Stimulated activated naive B cell treated with anti-CD40 and anti-IgM and Interleukin-4, amounts not matched to agents 10 μg/mL and 1 μg/mL and 100 μg/mL, for 72 hours (primary cell): Measurements from ENCODE around the gene COCH.
"Not testable (repeated sequence)": the region's sequence is repeated elsewhere in the genome, so short reads cannot be mapped to it uniquely, and the experiment has no call there.

Source experiments
- ATAC-seq, 2 donors: fragments of 150-1000 bp; cut with Tn5 transposase; replicated peaks; 2 replicates each; pipeline ENCODE4 v1.10.0; 2021; ENCODE audit warnings: moderate library complexity in 1 of 2
- DNase-seq: peaks from one replicate; pipeline ENCODE4 v3.0.0; 2021
- H3K27ac Mint-ChIP-seq: one replicate; pipeline ENCODE4 v1.8.0; 2022; ENCODE audit warnings: mild to moderate bottlenecking, mixed read lengths
- H3K27me3 Mint-ChIP-seq, 2 donors: one replicate each; pipeline ENCODE4 v1.8.0; 2022; ENCODE audit warnings: mixed read lengths in 2 of 2
- H3K36me3 Mint-ChIP-seq, 2 donors: one replicate each; pipeline ENCODE4 v1.8.0; 2022; ENCODE audit warnings: mixed read lengths in 2 of 2, mild to moderate bottlenecking in 1 of 2
- H3K4me1 Mint-ChIP-seq, 2 donors: one replicate each; pipeline ENCODE4 v1.8.0; 2022; ENCODE audit warnings: mixed read lengths in 2 of 2, mild to moderate bottlenecking in 1 of 2
- H3K4me3 Mint-ChIP-seq, 2 donors: one replicate each; pipeline ENCODE4 v1.8.0; 2022; ENCODE audit warnings: mild to moderate bottlenecking in 2 of 2, mixed read lengths in 2 of 2, moderate library complexity in 1 of 2
- H3K9me3 Mint-ChIP-seq, 2 donors: one replicate each; pipeline ENCODE4 v1.8.0; 2022; ENCODE audit warnings: mixed read lengths in 2 of 2, mild to moderate bottlenecking in 1 of 2

The COCH gene

DNA sequence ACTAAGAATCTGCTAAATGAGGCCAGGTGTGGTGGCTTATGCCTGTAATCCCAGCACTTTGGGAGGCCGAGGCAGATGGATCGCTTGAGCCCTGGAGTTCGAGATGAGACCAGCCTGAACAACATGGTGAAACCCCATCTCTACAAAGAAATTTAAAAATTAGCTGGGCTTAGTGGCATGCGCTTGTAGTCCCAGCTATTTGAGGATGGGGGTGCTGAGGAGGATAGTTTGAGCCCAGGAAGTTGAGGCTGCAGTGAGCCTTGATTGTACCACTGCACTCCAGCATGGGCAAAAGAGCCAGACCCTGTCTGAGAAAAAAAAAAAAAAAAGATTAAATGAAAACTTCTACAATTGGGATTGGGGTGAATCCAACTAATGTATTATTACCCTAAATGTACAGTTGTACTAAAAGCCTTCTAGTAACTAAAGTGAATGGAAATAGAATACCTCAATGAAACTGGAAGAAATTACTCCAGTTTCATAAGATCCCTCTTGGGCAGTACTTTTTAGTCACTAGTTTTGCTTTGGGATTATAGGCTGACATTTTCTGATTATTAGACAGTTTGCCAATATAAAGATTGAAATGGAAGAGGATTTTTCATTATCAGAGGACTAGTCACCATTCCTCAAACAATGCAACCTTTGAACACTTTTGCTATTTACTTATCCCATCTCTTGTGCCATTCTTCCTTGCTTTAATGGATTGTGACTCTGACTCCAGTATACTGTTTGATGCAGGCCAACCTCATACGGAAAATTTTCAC is 14.3 kb downstream of the COCH start:
- ATAC-seq (no peak), DNase-seq (no peak)
- H3K27ac Mint-ChIP-seq, result peak overlapping the region; percentile 42
- H3K9me3 Mint-ChIP-seq, result no peaks in the 10 kb centered on the region
- H3K4me1 Mint-ChIP-seq, result no peaks in the 10 kb centered on the region
- H3K4me3 Mint-ChIP-seq, result no peak overlapping the region
- no peaks in the 10 kb centered on the region for H3K27me3 Mint-ChIP-seq
- H3K36me3 Mint-ChIP-seq, result no peaks in the 10 kb centered on the region

DNA sequence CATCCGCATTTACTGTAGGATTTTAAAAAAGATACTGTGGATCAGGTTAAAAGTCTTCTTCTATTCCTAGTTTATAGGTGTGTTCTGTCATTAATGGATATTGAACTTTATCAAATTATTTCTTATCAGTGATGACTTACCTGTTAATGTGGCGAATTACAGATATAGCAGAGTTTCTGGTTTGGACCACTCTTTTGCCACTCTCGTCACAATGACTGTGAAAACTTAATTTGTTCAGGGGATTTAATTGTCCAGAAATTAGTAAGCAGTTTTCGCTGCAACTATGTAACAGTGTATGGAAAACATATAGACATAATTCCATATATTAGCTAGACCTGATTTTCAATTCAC is 14.9 kb downstream of the COCH start:
- Mint-ChIP-seq H3K27ac (no peak overlapping the region), H3K4me1 (no peaks in the 10 kb centered on the region), H3K36me3 (no peaks in the 10 kb centered on the region), H3K27me3 (no peaks in the 10 kb centered on the region), H3K9me3 (no peaks in the 10 kb centered on the region), H3K4me3 (no peak overlapping the region)
- DNase-seq (no peak), ATAC-seq (no peak)

DNA sequence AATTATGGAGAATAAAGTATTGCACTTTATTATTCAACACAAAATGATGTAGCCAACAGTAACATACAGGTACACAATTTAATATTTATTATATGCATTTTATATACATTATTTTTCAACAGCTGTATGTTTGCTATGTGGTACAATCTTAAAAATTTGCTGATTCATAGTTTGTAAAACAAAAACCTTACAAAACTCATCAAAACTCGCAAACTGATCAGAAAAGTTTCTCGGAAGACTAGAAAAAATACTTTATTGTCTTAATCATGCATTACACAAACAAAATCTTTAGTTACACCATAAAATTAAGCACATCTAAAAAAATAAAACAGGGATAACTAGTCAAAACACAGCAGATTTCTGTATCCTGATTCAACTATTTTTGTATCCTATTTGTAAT is 19.5 kb downstream of the COCH start:
- no peak overlapping the region for H3K27ac Mint-ChIP-seq
- DNase-seq (no peak), ATAC-seq (no peak)
- no peak overlapping the region for H3K4me3 Mint-ChIP-seq
- no peaks in the 10 kb centered on the region for H3K27me3 Mint-ChIP-seq
- H3K36me3 Mint-ChIP-seq, result peaks cover 4 to 26% of the 10 kb centered on the region in 2 donors
- no peaks in the 10 kb centered on the region for H3K9me3 Mint-ChIP-seq
- peaks cover 0 to 3% of the 10 kb centered on the region in 2 donors for H3K4me1 Mint-ChIP-seq

DNA sequence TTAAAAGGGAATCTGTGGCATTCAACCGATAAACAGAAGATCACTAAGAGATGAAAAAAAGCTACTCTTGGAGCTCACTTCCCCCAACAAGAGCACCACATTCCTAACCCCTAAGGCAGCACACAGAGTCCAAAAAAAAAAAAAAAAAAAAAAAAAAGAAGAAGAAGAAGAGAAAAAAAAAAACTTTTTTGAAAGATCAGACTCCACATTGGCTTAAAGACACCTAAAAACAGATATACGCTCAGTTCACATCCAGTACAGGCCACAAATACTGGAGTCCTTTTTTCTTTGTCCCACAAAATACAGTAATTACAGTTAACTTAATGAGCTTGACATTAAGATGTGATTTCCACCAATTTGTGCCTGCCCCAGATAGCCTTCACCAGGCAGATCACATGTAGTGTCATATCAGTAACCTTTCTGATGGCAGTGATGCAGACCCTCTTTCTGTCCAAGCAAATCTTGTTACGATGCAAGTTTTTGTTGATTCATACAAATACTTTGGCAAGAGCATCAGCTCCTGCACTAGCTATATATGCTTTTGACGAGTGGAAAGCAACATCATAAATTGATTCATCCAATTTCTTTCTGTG is 20.7 kb downstream of the COCH start:
- Mint-ChIP-seq H3K4me1 (peaks cover 0 to 6% of the 10 kb centered on the region in 2 donors), H3K9me3 (no peaks in the 10 kb centered on the region), H3K27me3 (no peaks in the 10 kb centered on the region), H3K27ac (no peak overlapping the region), H3K36me3 (peaks cover 7 to 35% of the 10 kb centered on the region in 2 donors), H3K4me3 (no peak overlapping the region)
- ATAC-seq, result no peak
- DNase-seq, result no peak

DNA sequence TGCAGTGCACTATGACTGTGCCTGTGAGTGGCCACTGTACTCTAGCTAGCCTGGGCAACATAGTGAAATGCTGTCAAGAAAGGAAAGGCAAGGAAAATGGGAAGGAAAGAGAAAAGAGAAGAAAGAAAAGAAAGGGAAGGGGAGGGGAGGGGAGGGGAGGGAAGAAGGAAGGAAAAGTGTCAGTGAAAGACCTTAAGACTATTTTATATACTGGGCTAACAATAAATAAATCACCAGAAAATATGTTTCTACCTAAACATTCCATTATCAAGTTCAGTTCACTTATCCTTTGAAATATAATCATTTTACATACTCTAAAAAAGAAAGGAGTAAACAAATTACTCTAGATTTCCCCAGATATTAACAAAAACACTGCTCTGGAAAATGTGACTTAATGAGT is 22.1 kb downstream of the COCH start:
- DNase-seq (no peak), ATAC-seq (no peak)
- Mint-ChIP-seq H3K27ac (no peak overlapping the region), H3K4me3 (no peak overlapping the region), H3K9me3 (no peaks in the 10 kb centered on the region), H3K4me1 (peaks cover 0 to 6% of the 10 kb centered on the region in 2 donors), H3K27me3 (no peaks in the 10 kb centered on the region), H3K36me3 (peaks cover 7 to 41% of the 10 kb centered on the region in 2 donors)

DNA sequence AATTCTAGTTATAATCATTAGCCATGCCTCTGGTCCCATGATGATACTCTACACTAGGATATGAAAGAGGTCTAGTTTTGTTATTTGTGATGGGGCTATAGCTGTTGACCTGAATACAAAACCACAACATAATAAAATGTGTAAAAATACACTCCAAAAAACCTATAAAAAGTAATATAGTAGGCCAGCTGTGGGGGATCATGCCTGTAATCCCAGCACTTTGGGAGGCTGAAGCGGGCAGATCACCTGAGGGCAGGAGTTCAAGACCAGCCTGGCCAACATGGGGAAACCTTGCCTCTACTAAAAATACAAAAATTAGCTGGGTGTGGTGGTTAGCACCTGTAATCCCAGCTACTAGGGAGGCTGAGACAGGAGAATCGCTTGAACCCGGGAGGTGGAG is 22.8 kb downstream of the COCH start:
- not testable (repeated sequence) for H3K4me1 Mint-ChIP-seq, H3K27ac Mint-ChIP-seq, ATAC-seq, H3K9me3 Mint-ChIP-seq, H3K4me3 Mint-ChIP-seq, H3K27me3 Mint-ChIP-seq, DNase-seq
- peaks cover 10 to 44% of the 10 kb centered on the region in 2 donors for H3K36me3 Mint-ChIP-seq

DNA sequence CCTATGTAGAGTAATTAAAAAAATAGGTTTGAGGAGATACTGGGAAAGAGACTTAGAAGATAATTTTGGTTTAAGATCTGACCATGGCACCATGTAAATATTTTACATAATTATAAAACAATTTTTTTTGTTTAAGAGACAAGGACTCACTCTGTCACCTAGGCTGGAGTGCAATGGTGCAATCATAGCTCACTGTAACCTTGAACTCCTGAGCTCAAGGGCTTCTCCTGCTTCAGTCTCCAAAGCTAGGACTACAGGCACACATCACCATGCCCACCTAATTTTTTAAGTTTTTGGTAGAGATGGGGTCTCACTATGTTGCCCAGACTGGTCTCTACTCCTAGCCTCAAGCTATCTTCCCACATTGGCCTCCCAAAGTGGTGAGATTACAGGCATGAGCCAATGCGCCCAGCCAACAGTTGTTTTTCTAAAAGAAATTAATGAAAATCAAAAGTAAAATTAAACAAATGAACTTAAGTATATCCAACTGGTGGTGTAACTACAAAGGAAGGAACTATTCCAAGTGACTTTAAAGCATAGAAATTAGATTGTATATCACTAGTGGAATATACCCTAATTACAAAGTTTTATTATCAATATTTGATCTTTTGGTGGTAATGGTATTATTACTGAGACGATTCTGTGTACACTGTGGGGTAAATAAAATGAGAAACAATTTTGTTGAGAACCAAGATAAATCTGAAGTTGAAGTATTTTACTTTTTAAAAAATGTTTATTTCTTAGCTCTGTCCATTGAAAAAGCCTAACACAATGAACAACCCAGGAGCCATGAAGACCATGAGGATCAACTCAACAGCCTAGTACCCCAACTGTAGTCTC is 29.1 kb downstream of the COCH start:
- peaks cover 17 to 29% of the 10 kb centered on the region in 2 donors for H3K36me3 Mint-ChIP-seq
- H3K27ac Mint-ChIP-seq, result no peak overlapping the region

DNA sequence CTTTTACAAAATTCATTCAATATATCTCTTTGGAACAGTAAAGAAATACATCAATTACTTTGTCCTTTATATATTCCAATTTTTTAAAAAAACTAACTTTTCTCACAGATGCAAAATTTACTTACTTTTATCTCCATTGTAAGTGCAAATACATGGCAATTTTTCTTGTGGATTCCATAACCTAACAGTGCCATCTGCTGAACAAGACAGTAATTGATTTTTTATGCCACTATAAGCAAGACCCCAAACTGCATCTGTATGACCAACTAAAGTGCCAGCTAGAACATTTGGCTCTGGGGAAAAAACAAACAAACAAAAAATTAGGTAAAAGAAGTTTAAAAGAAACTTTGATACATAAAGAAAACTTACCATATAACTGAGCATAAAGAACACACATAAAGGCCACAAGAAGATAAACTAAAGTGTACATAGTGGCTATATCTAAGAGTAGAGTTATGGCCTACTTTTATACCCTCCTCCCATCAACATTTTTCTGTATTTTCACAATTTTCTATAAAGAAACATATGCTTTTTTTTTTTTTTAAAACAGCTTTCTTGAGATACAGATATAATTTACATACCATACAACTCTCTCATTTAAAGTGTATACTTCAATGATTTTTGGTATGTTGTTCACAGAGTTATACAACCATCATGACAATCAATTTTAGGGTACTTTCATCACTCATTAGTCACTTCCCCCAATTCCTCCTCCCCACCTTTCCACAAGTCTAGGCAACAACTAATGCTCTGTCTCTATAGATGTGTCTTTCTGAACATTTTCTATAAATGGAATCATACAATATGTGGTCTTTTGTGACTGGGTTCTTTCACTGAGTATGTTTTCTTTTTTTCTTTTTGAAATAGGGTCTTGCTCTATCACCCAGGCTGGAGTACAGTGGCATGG is 32.6 kb downstream of the COCH start:
- Mint-ChIP-seq H3K4me1 (no peaks in the 10 kb centered on the region), H3K27ac (no peak overlapping the region), H3K4me3 (no peak overlapping the region), H3K27me3 (no peaks in the 10 kb centered on the region), H3K9me3 (no peaks in the 10 kb centered on the region), H3K36me3 (peaks cover 15 to 20% of the 10 kb centered on the region in 2 donors)
- DNase-seq, result no peak
- ATAC-seq, result peak in 1 of 2 donors; percentile 51

More for the DNA sequence above, 29.1 kb downstream of the COCH start:
- Mint-ChIP-seq H3K4me1 (peaks cover 0 to 3% of the 10 kb centered on the region in 2 donors), H3K4me3 (no peak overlapping the region), H3K27me3 (no peaks in the 10 kb centered on the region), H3K9me3 (no peaks in the 10 kb centered on the region)
- DNase-seq, result no peak
- no peak for ATAC-seq

DNA sequence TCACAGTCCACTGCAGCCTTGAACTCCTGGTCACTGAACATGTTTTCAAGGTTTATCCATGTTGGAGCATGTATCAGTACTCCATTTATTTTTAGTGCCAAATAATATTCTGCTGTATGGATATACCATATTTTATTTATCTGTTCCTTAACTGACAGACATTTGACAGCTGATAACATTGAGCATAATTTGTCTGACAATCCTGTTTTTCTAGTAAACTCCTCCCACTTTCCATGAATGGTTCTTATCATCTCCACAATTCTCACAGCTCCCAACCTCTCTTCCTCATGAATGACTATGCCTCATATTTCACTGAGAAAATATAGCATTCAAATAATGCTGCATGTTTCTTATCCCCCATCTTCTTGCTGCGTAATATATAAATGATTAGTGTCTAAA is 33.3 kb downstream of the COCH start:
- Mint-ChIP-seq H3K4me1 (no peaks in the 10 kb centered on the region), H3K27ac (no peak overlapping the region), H3K27me3 (no peaks in the 10 kb centered on the region), H3K9me3 (no peaks in the 10 kb centered on the region), H3K36me3 (peaks cover 14 to 20% of the 10 kb centered on the region in 2 donors), H3K4me3 (no peak overlapping the region)
- no peak for DNase-seq
- no peak for ATAC-seq

DNA sequence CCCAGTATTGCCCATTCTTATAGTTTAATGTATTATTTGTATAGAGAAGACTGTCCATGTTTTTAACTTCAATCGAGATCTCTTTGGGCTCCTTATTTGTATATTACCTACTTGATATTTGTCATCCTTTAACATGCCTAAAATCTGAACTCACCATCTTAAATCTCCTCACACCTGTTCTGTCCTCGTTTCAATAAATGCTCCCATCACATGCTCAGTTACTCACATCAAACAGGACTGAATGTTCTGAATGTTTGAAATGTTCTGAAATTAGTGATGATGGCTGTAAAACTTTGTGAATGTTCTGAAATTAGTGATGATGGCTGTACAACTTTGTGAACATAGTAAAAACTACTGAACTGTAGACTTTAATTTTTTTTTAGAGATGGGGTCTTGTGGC is 34.5 kb downstream of the COCH start:
- H3K36me3 Mint-ChIP-seq, result peaks cover 14 to 20% of the 10 kb centered on the region in 2 donors
- no peak overlapping the region for H3K4me3 Mint-ChIP-seq
- H3K4me1 Mint-ChIP-seq, result no peaks in the 10 kb centered on the region
- no peaks in the 10 kb centered on the region for H3K9me3 Mint-ChIP-seq
- no peaks in the 10 kb centered on the region for H3K27me3 Mint-ChIP-seq
- ATAC-seq (no peak), DNase-seq (no peak)
- H3K27ac Mint-ChIP-seq, result no peak overlapping the region

DNA sequence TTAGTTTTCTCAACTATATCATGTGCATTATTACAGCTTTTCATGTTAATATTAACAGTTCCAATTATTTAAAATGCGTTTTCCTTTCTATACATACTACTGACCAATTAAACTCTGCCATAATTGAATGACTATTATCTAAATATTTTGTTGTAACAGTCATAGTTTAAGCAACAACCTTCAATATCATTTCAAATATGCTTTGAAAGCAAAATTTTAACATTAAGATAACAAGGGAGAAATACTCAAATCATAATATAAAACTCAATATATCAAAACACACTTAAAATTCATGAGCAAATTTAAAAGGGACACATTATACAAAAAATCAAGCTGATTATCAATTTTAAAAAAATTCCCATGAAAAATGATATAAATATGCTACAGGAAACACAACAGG is 40.5 kb downstream of the COCH start:
- no peak for DNase-seq
- Mint-ChIP-seq H3K4me1 (no peaks in the 10 kb centered on the region), H3K27me3 (no peaks in the 10 kb centered on the region), H3K9me3 (no peaks in the 10 kb centered on the region), H3K27ac (no peak overlapping the region), H3K4me3 (no peak overlapping the region), H3K36me3 (peaks cover 12 to 21% of the 10 kb centered on the region in 2 donors)
- no peak for ATAC-seq

DNA sequence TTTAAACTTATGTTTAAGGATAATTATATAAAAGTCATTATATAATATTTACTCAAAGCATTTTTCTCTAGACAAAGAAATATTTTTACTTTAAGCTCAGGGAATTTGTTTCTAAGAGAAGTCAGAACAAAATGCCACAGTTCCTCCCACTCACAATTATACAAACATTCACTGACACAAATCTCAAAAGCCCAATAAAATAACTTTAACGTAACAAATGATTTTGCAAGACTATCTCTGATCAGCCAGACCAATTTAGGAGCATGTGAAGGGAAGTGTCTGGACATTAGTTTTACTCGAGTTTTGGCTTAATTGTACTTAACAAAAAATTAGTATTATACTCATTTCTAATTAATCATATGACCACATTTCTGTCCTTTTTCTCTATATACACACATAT is 41.2 kb downstream of the COCH start:
- Mint-ChIP-seq H3K9me3 (no peaks in the 10 kb centered on the region), H3K4me1 (peaks cover under 1 to 2% of the 10 kb centered on the region in 2 donors), H3K27ac (no peak overlapping the region), H3K36me3 (peaks cover 12 to 21% of the 10 kb centered on the region in 2 donors), H3K27me3 (no peaks in the 10 kb centered on the region), H3K4me3 (no peak overlapping the region)
- DNase-seq (no peak), ATAC-seq (no peak)

DNA sequence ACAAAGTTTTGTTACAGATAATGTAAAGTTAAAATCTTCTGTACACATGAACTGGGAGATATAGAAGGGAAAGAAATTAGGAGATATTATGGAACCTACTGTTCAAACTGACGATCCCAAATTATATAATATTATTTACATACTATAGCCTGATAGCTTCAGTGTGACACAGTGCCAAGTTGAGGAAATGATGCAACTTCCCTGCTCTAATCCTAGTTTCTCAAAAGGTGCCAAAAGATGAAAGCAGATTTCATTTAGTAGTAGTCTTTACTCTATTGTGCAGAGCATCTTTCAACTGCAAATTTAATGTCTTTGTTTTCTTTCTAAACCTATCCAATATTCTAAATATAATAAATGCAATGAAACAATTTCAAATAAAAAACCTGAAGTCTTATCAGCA is 46.9 kb downstream of the COCH start:
- no peak for DNase-seq
- Mint-ChIP-seq H3K36me3 (peaks cover 12 to 32% of the 10 kb centered on the region in 2 donors), H3K27me3 (no peaks in the 10 kb centered on the region), H3K27ac (no peak overlapping the region), H3K4me1 (peaks cover 4 to 6% of the 10 kb centered on the region in 2 donors), H3K4me3 (no peak overlapping the region), H3K9me3 (no peaks in the 10 kb centered on the region)
- ATAC-seq, result no peak

DNA sequence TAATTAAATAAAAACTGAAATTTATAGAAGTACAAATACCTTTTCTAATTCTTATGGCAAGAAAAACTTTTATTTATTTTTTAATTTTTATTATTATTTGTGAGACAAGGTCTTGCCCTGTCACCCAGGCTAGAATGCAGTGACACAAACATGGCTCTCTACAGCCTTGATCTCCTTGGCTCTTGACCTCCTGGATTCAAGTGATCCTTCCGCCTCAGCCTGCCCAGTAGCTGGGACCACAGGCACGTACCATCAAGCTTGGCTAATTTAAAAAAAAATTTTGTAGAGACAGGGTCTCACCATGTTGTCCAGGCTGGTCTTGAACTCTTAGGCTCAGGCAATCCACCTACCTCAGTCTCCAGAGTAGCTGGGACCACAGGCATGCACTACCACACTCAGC is 47.4 kb downstream of the COCH start:
- H3K9me3 Mint-ChIP-seq, result no peaks in the 10 kb centered on the region
- no peak for ATAC-seq
- peaks cover 10 to 32% of the 10 kb centered on the region in 2 donors for H3K36me3 Mint-ChIP-seq
- H3K27ac Mint-ChIP-seq, result no peak overlapping the region
- DNase-seq, result no peak
- H3K27me3 Mint-ChIP-seq, result no peaks in the 10 kb centered on the region
- H3K4me3 Mint-ChIP-seq, result no peak overlapping the region
- peaks cover 4 to 6% of the 10 kb centered on the region in 2 donors for H3K4me1 Mint-ChIP-seq
